ENCODE measurements around the gene CACNA1S. TPM values are rescaled to one million over a fixed set of nuclear protein-coding genes. Genes with fewer than 3 reads are reported as not detected.

Gene CACNA1S
- total RNA-seq, 2 experiments from 2014 or later = not detected

GRCh38 chr1:201103666-201104065, 8.6 kb downstream of the CACNA1S start:
- H3K27ac Mint-ChIP-seq = no peak overlapping the region
- ATAC-seq (no peak), DNase-seq (no peak)
- CTCF ChIA-PET = interaction anchor here (0.6 to 1.9 kb wide), 2 partner anchors 15 to 30 kb away, joined by 3 to 6 read pairs; no protein-coding TSS in a partner anchor
- H3K9me3 Mint-ChIP-seq (ENCODE audit: low read depth) = no peaks in the 10 kb centered on the region
- H3K36me3 Mint-ChIP-seq (ENCODE audit: low read depth) = no peaks in the 10 kb centered on the region
- intact Hi-C loops (cut with DNase I, micrococcal nuclease) = no loop called here
- no peaks in the 10 kb centered on the region for H3K4me1 Mint-ChIP-seq
- no peaks in the 10 kb centered on the region for H3K27me3 Mint-ChIP-seq
- H3K4me3 Mint-ChIP-seq = no peak overlapping the region
- POLR2A ChIA-PET = no interaction called here

GRCh38 chr1:201100169-201100930, 11.9 kb downstream of the CACNA1S start:
- H3K4me1 Mint-ChIP-seq = no peaks in the 10 kb centered on the region
- H3K36me3 Mint-ChIP-seq (ENCODE audit: low read depth) = no peaks in the 10 kb centered on the region
- DNase-seq = no peak
- H3K9me3 Mint-ChIP-seq (ENCODE audit: low read depth) = no peaks in the 10 kb centered on the region
- CTCF ChIA-PET = interaction anchor here (1.0 to 1.2 kb wide), 2 partner anchors 13 to 128 kb away, joined by 3 to 4 read pairs; no protein-coding TSS in a partner anchor
- ATAC-seq = no peak
- POLR2A ChIA-PET = no interaction called here
- no peak overlapping the region for H3K27ac Mint-ChIP-seq
- intact Hi-C loops (cut with DNase I, micrococcal nuclease) = no loop called here
- no peaks in the 10 kb centered on the region for H3K27me3 Mint-ChIP-seq
- H3K4me3 Mint-ChIP-seq = no peak overlapping the region

- Mint-ChIP-seq H3K4me3 (no peak overlapping the region), H3K27me3 (no peaks in the 10 kb centered on the region), H3K9me3 (ENCODE audit: low read depth) (no peaks in the 10 kb centered on the region), H3K4me1 (no peaks in the 10 kb centered on the region), H3K36me3 (ENCODE audit: low read depth) (no peaks in the 10 kb centered on the region), H3K27ac (no peak overlapping the region)
- CTCF ChIA-PET = interaction anchor here (0.6 to 1.4 kb wide), 8 partner anchors 11 to 306 kb away, joined by 3 to 5 read pairs (median 4); partner anchors contain the start of gene IGFN1
- DNase-seq (no peak), ATAC-seq (no peak)
- intact Hi-C loops (cut with DNase I, micrococcal nuclease) = no loop called here
- POLR2A ChIA-PET = no interaction called here
Measured at GRCh38 chr1:201098992-201099677, 13.1 kb downstream of the CACNA1S start.

GRCh38 chr1:201096977-201097856, 15.0 kb downstream of the CACNA1S start:
- Mint-ChIP-seq H3K9me3 (ENCODE audit: low read depth) (no peaks in the 10 kb centered on the region), H3K4me3 (no peak overlapping the region), H3K36me3 (ENCODE audit: low read depth) (no peaks in the 10 kb centered on the region), H3K4me1 (no peaks in the 10 kb centered on the region), H3K27me3 (no peaks in the 10 kb centered on the region), H3K27ac (no peak overlapping the region)
- no peak for ATAC-seq
- intact Hi-C loops (cut with DNase I, micrococcal nuclease) = no loop called here
- DNase-seq = no peak
- ChIA-PET CTCF (interaction anchor here (0.5 to 2.5 kb wide), 5 partner anchors 13 to 126 kb away, joined by 3 to 5 read pairs (median 3); no protein-coding TSS in a partner anchor), POLR2A (no interaction called here)

GRCh38 chr1:201096041-201096461, 16.2 kb downstream of the CACNA1S start:
- intact Hi-C loops (cut with DNase I, micrococcal nuclease) = no loop called here
- no peak for DNase-seq
- H3K4me3 Mint-ChIP-seq = no peak overlapping the region
- no peak for ATAC-seq
- CTCF ChIA-PET = interaction anchor here (1.2 to 2.5 kb wide), 3 partner anchors 12 to 125 kb away, joined by 3 to 5 read pairs (median 3); no protein-coding TSS in a partner anchor
- POLR2A ChIA-PET = no interaction called here
- H3K36me3 Mint-ChIP-seq (ENCODE audit: low read depth) = no peaks in the 10 kb centered on the region
- no peaks in the 10 kb centered on the region for H3K4me1 Mint-ChIP-seq
- no peaks in the 10 kb centered on the region for H3K27me3 Mint-ChIP-seq
- no peak overlapping the region for H3K27ac Mint-ChIP-seq
- no peaks in the 10 kb centered on the region for H3K9me3 Mint-ChIP-seq (ENCODE audit: low read depth)

GRCh38 chr1:201095581-201095980, 16.6 kb downstream of the CACNA1S start:
- Mint-ChIP-seq H3K27me3 (no peaks in the 10 kb centered on the region), H3K27ac (no peak overlapping the region), H3K36me3 (ENCODE audit: low read depth) (no peaks in the 10 kb centered on the region), H3K4me3 (no peak overlapping the region), H3K4me1 (no peaks in the 10 kb centered on the region), H3K9me3 (ENCODE audit: low read depth) (no peaks in the 10 kb centered on the region)
- DNase-seq (no peak), ATAC-seq (no peak)
- ChIA-PET CTCF (interaction anchor here (0.7 to 2.5 kb wide), 3 partner anchors 12 to 124 kb away, joined by 3 to 5 read pairs (median 5); no protein-coding TSS in a partner anchor), POLR2A (no interaction called here)
- intact Hi-C loops (cut with DNase I, micrococcal nuclease) = no loop called here

- H3K27ac Mint-ChIP-seq = no peak overlapping the region
- intact Hi-C loops (cut with DNase I, micrococcal nuclease) = no loop called here
- no peak for ATAC-seq
- no peak overlapping the region for H3K4me3 Mint-ChIP-seq
- no peaks in the 10 kb centered on the region for H3K9me3 Mint-ChIP-seq (ENCODE audit: low read depth)
- H3K36me3 Mint-ChIP-seq (ENCODE audit: low read depth) = no peaks in the 10 kb centered on the region
- DNase-seq = no peak
- POLR2A ChIA-PET = no interaction called here
- CTCF ChIA-PET = interaction anchor here (0.7 to 2.5 kb wide), 3 partner anchors 11 to 20 kb away, joined by 3 to 5 read pairs (median 5); no protein-coding TSS in a partner anchor
- H3K4me1 Mint-ChIP-seq = no peaks in the 10 kb centered on the region
- no peaks in the 10 kb centered on the region for H3K27me3 Mint-ChIP-seq
Measured at GRCh38 chr1:201094832-201095231, 17.4 kb downstream of the CACNA1S start.

- no peaks in the 10 kb centered on the region for H3K4me1 Mint-ChIP-seq
- H3K36me3 Mint-ChIP-seq (ENCODE audit: low read depth) = no peaks in the 10 kb centered on the region
- no peak for DNase-seq
- H3K9me3 Mint-ChIP-seq (ENCODE audit: low read depth) = no peaks in the 10 kb centered on the region
- no peak overlapping the region for H3K4me3 Mint-ChIP-seq
- ATAC-seq = no peak
- intact Hi-C loops (cut with DNase I, micrococcal nuclease) = no loop called here
- CTCF ChIA-PET = interaction anchor here (0.5 to 1.3 kb wide), 2 partner anchors 19 to 25 kb away, joined by 3 read pairs; no protein-coding TSS in a partner anchor
- no peak overlapping the region for H3K27ac Mint-ChIP-seq
- H3K27me3 Mint-ChIP-seq = no peaks in the 10 kb centered on the region
- POLR2A ChIA-PET = no interaction called here
Measured at GRCh38 chr1:201093962-201094361, 18.3 kb downstream of the CACNA1S start.

- H3K27ac Mint-ChIP-seq = no peak overlapping the region
- DNase-seq (no peak), ATAC-seq (no peak)
- H3K4me1 Mint-ChIP-seq = no peaks in the 10 kb centered on the region
- CTCF ChIA-PET = interaction anchor here (0.5 kb wide), 1 partner anchor 25 kb away, joined by 3 read pairs; no protein-coding TSS in a partner anchor
- H3K4me3 Mint-ChIP-seq = no peak overlapping the region
- no peaks in the 10 kb centered on the region for H3K36me3 Mint-ChIP-seq (ENCODE audit: low read depth)
- no peaks in the 10 kb centered on the region for H3K27me3 Mint-ChIP-seq
- intact Hi-C loops (cut with DNase I, micrococcal nuclease) = no loop called here
- H3K9me3 Mint-ChIP-seq (ENCODE audit: low read depth) = no peaks in the 10 kb centered on the region
- POLR2A ChIA-PET = no interaction called here
Measured at GRCh38 chr1:201093561-201093960, 18.7 kb downstream of the CACNA1S start.

GRCh38 chr1:201092738-201093137, 19.5 kb downstream of the CACNA1S start:
- ATAC-seq = no peak
- Mint-ChIP-seq H3K9me3 (ENCODE audit: low read depth) (no peaks in the 10 kb centered on the region), H3K4me1 (no peaks in the 10 kb centered on the region), H3K27ac (no peak overlapping the region), H3K4me3 (no peak overlapping the region), H3K36me3 (ENCODE audit: low read depth) (no peaks in the 10 kb centered on the region), H3K27me3 (no peaks in the 10 kb centered on the region)
- intact Hi-C loops (cut with DNase I, micrococcal nuclease) = no loop called here
- no peak for DNase-seq
- ChIA-PET POLR2A (no interaction called here), CTCF (no interaction called here)

GRCh38 chr1:201091256-201091655, 21.0 kb downstream of the CACNA1S start:
- H3K36me3 Mint-ChIP-seq (ENCODE audit: low read depth) = no peaks in the 10 kb centered on the region
- CTCF ChIA-PET = interaction anchor here (1.0 to 1.2 kb wide), 2 partner anchors 27 to 111 kb away, joined by 3 to 4 read pairs; no protein-coding TSS in a partner anchor
- DNase-seq (no peak), ATAC-seq (no peak)
- no peak overlapping the region for H3K27ac Mint-ChIP-seq
- H3K27me3 Mint-ChIP-seq = no peaks in the 10 kb centered on the region
- POLR2A ChIA-PET = no interaction called here
- H3K4me1 Mint-ChIP-seq = no peaks in the 10 kb centered on the region
- intact Hi-C loops (cut with DNase I, micrococcal nuclease) = no loop called here
- H3K4me3 Mint-ChIP-seq = no peak overlapping the region
- H3K9me3 Mint-ChIP-seq (ENCODE audit: low read depth) = no peaks in the 10 kb centered on the region

All from activated CD4-positive, alpha-beta T cell treated with anti-CD3 and anti-CD28 coated beads for 36 hours (primary cell).